ENCODE results near the gene PLEKHA8.

- no peak for TF ChIP-seq SIN3A (IDR thresholded peaks at IDR 0.05; ENCODE audit: borderline replicate concordance, insufficient read depth, low read length)
- TF ChIP-seq POLR2AphosphoS5 (IDR thresholded peaks at IDR 0.05; ENCODE audit: low read depth, low read length): no peak
- no peak for TF ChIP-seq REST (IDR thresholded peaks at IDR 0.05; ENCODE audit: insufficient read depth in 1 of 2, low read depth in 2 of 2, low read length in 2 of 2)
Measured at GRCh38 chr7:30168835-30169573, 140.8 kb downstream of the PLEKHA8 start.
